Panc1 (cell line): ENCODE data around the gene MAPK4. TPM values are rescaled to one million over a fixed set of nuclear protein-coding genes. Genes with fewer than 3 reads are reported as not detected.

ENCODE experiments used
- ATAC-seq: fragments of 200-7000 bp; cut with Tn5 transposase; 2 replicates; pipeline ENCODE4 v1.9.1; 2020; ENCODE audit warnings: mild to moderate bottlenecking, moderate library complexity
- BruUV-seq: library from RNA; stranded (reverse); fragments of 400-500 nt; replicated peaks from 2 replicates; lab custom pipeline; 2021; lab: Mats Ljungman, UMichigan
- CTCF ChIA-PET: fragments of 300-600 bp; sonication (Branson Sonifier 250); formaldehyde crosslinking; loops from one replicate; lab custom pipeline; 2022; ENCODE audit warnings: antibody characterized with exemption; lab: Charles Lee
- POLR2A ChIA-PET: fragments of 300-600 bp; sonication (Branson Sonifier 250); formaldehyde crosslinking; loops from one replicate; lab custom pipeline; 2022; ENCODE audit warnings: antibody characterized with exemption; lab: Charles Lee
- DNase-seq: peaks from one replicate; pipeline ENCODE4 v3.0.0-alpha.2; 2010; ENCODE audit warnings: low read depth, low spot score
- H3K27ac ChIP-seq: 2 replicates; pipeline ENCODE4 v1.5.1; 2011; ENCODE audit warnings: mild to moderate bottlenecking, low read length, inconsistent platforms
- H3K27me3 ChIP-seq: fragments of 200-500 bp; sonication (Bioruptor generic); 2 replicates; pipeline ENCODE4 v1.6.0; 2014; ENCODE audit warnings: low read length, inconsistent platforms; ENCODE audit not compliant: control insufficient read depth, insufficient read depth
- H3K36me3 ChIP-seq: fragments of 200-500 bp; sonication (Bioruptor generic); 2 replicates; pipeline ENCODE4 v1.5.1; 2014; ENCODE audit warnings: inconsistent platforms, mild to moderate bottlenecking, low read length, moderate library complexity; ENCODE audit not compliant: control insufficient read depth, insufficient read depth
- H3K4me1 ChIP-seq: 2 replicates; pipeline ENCODE4 v1.5.1; 2011; ENCODE audit warnings: inconsistent platforms, mild to moderate bottlenecking, low read length, moderate library complexity; ENCODE audit not compliant: control insufficient read depth, insufficient read depth
- H3K4me3 ChIP-seq, 2 experiments: 2 replicates each; pipeline ENCODE4 v1.5.1; 2011 to 2012; ENCODE audit warnings: low read depth in 2 of 2, low read length in 2 of 2, mild to moderate bottlenecking in 2 of 2, inconsistent platforms in 1 of 2, moderate library complexity in 1 of 2
- H3K9me3 ChIP-seq: fragments of 200-500 bp; sonication (Bioruptor generic); 2 replicates; pipeline ENCODE4 v1.5.1; 2014; ENCODE audit warnings: low read depth, mild to moderate bottlenecking, inconsistent platforms, low read length, moderate library complexity; ENCODE audit not compliant: control insufficient read depth, insufficient read depth
- CTCF ChIP-seq: fragments of 450-650 bp; IDR thresholded peaks from 2 replicates; pipeline ENCODE4 v1.5.1; 2017; ENCODE audit warnings: mild to moderate bottlenecking
- POLR2AphosphoS5 ChIP-seq: IDR thresholded peaks from 2 replicates; pipeline ENCODE4 v1.6.1; 2012; ENCODE audit warnings: mild to moderate bottlenecking, low read depth, low read length, moderate library complexity
- REST ChIP-seq, 2 experiments: IDR thresholded peaks; 2 replicates each; pipeline ENCODE4 v1.6.1; 2011 to 2012; ENCODE audit warnings: low read depth in 2 of 2, control low read depth in 1 of 2, low read length in 1 of 2, mild to moderate bottlenecking in 1 of 2, moderate library complexity in 1 of 2; ENCODE audit not compliant: insufficient read depth in 1 of 2
- SIN3A ChIP-seq: IDR thresholded peaks from 2 replicates; pipeline ENCODE4 v1.6.1; 2012; ENCODE audit warnings: low read depth, mild to moderate bottlenecking, low read length, moderate library complexity, borderline replicate concordance; ENCODE audit not compliant: insufficient read depth
- TCF7L2 ChIP-seq: IDR thresholded peaks from 2 replicates; pipeline ENCODE4 v1.6.1; 2011; ENCODE audit warnings: mild to moderate bottlenecking, low read depth, low read length, inconsistent platforms
- in situ Hi-C: cut with HindIII; loops from 2 replicates; pipeline ENCODE4 v1.10.0; 2016; ENCODE audit warnings: low sequenced_read_pairs, low pct_unique_long_range_greater_than_20kb
- intact Hi-C: fragments of 100-400 bp; cut with micrococcal nuclease; formaldehyde crosslinking; loops from one replicate; pipeline ENCODE4 v1.10.0; 2022; ENCODE audit not compliant: unreplicated experiment
- total RNA-seq: library from RNA; stranded (reverse); gene quantifications from one replicate; pipeline ENCODE4 v1.2.1, GENCODE V29; 2021; ENCODE audit not compliant: unreplicated experiment

Gene MAPK4
- total RNA-seq, 1 experiment from 2014 or later: not detected

- BruUV-seq: no TSS peak
- ChIA-PET POLR2A (no interaction called here), CTCF (no interaction called here)
- no peak for ATAC-seq
- H3K9me3 ChIP-seq: no peaks in the 10 kb centered on the region
- TF ChIP-seq POLR2AphosphoS5 (no peak), CTCF (no peak), SIN3A (no peak), REST (IDR thresholded peaks at IDR 0.05; ENCODE audit: insufficient read depth in 1 of 2, low read depth in 2 of 2, low read length in 1 of 2) (no peak), TCF7L2 (no peak)
- intact Hi-C loops (no loop called here), in situ Hi-C loops (no loop called here)
- H3K27me3 ChIP-seq: no peaks in the 10 kb centered on the region; the same call in 1 of the 2 replicates
- no peaks in the 10 kb centered on the region for H3K36me3 ChIP-seq
- no peaks in the 10 kb centered on the region for H3K4me1 ChIP-seq
- no peak overlapping the region for H3K27ac ChIP-seq
- DNase-seq: no peak
- no peak overlapping the region for H3K4me3 ChIP-seq
These were observed 51.6 kb downstream of the MAPK4 start for GRCh38 chr18:50611529-50611941.

GRCh38 chr18:50614838-50615237 lies 55.0 kb downstream of the MAPK4 start:
- ATAC-seq: no peak
- CTCF ChIA-PET: no interaction called here
- in situ Hi-C loops (no loop called here), intact Hi-C loops (no loop called here)
- no TSS peak for BruUV-seq
- Histone ChIP-seq H3K4me3 (no peak overlapping the region), H3K27ac (no peak overlapping the region), H3K4me1 (no peaks in the 10 kb centered on the region), H3K27me3 (peaks cover 6% of the 10 kb centered on the region), H3K9me3 (no peaks in the 10 kb centered on the region), H3K36me3 (no peaks in the 10 kb centered on the region)
- TF ChIP-seq TCF7L2 (no peak), POLR2AphosphoS5 (no peak), REST (IDR thresholded peaks at IDR 0.05; ENCODE audit: insufficient read depth in 1 of 2, low read depth in 2 of 2, low read length in 1 of 2) (no peak), SIN3A (no peak), CTCF (no peak)
- no peak for DNase-seq
- POLR2A ChIA-PET: no interaction called here
